ENCODE data around the gene ZNF592. TPM values are rescaled to one million over a fixed set of nuclear protein-coding genes. Genes with fewer than 3 reads are reported as not detected.
A peak's percentile ranks its signal among the peaks of the same experiment; 100 is the strongest.
"Not testable (repeated sequence)": the region's sequence is repeated elsewhere in the genome, so short reads cannot be mapped to it uniquely, and the experiment has no call there.

Gene ZNF592
- polyA plus RNA-seq, 4 donors = 7.6 to 23.5 (median 12.4) TPM

DNA sequence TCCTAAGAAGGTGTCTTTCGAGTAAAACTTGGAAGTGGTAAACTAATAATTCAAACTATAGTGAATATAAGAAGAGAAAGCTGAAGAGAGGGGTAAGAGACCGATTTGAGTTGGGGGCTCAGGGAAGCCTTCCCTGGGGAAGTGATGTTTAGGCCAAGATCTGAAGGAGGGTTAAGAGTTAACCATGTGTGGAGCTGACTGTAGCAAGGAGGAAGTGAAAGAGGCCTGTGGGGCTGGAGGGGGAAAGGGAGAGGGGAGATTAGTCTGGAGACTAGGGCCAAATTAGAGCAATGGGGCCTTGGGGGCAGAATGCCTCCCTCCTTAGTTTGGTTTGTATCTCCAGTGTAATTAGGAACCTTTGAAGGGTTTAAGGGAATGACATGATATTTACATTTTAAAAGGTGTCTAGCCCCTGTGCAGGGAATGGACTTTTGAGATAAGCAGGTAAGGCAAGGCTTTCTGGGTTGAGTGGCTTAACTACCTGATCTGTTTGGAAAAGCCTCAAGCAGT lies 2.2 kb downstream of the ZNF592 start:
- peak overlapping the region in 2 of 3 donors; percentile 17 to 61 for H3K27ac ChIP-seq (ENCODE audit: low read depth in 1 of 3, low read length in 2 of 3)
- H3K9me3 ChIP-seq (ENCODE audit: control insufficient read depth in 2 of 2, insufficient read depth in 1 of 2, low read depth in 1 of 2, low read length in 1 of 2) = no peaks in the 10 kb centered on the region
- peaks cover 0 to 5% (median 0%) of the 10 kb centered on the region in 3 donors for H3K36me3 ChIP-seq (ENCODE audit: control insufficient read depth in 3 of 3, insufficient read depth in 2 of 3, low read depth in 1 of 3, low read length in 3 of 3)
- no peaks in the 10 kb centered on the region for H3K27me3 ChIP-seq (ENCODE audit: control insufficient read depth in 3 of 3, insufficient read depth in 3 of 3, low read length in 3 of 3)
- H3K4me3 ChIP-seq (ENCODE audit: low read depth in 1 of 3, low read length in 3 of 3) = peak overlapping the region in 2 of 3 donors; percentile 87 to 91
- DNase-seq = peak in 1 of 2 donors; percentile 48
- 13 to 23% (median 14%) methylated on average over 2 of the region's 2 CpGs for WGBS, 3 donors
- FAIRE-seq = no peak
- peaks cover 7 to 60% (median 27%) of the 10 kb centered on the region in 3 donors for H3K4me1 ChIP-seq (ENCODE audit: control insufficient read depth in 3 of 3, insufficient read depth in 2 of 3, low read depth in 1 of 3, low read length in 2 of 3)

DNA sequence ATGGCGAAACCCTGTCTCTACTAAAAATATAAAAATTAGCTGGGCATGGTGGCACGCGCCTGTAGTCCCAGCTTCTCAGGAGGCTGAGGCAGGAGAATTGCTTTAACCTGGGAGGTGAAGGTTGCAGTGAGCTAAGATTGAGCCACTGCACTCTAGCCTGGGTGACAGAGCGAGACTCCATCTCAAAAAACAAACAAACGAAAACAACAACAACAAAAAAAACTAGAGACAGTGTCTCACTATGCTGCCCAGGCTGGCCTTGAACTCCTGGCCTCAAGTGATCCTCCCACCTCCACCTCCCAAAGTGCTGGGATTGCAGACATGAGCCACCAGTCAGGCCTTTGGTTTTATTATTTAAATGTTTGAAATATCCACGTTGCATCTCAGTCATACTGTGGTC lies 3.3 kb downstream of the ZNF592 start:
- not testable (repeated sequence) for DNase-seq; H3K27me3 ChIP-seq (ENCODE audit: control insufficient read depth in 3 of 3, insufficient read depth in 3 of 3, low read length in 3 of 3)
- WGBS, 3 donors = 80 to 87% (median 85%) methylated on average over 6 of the region's 6 CpGs

DNA sequence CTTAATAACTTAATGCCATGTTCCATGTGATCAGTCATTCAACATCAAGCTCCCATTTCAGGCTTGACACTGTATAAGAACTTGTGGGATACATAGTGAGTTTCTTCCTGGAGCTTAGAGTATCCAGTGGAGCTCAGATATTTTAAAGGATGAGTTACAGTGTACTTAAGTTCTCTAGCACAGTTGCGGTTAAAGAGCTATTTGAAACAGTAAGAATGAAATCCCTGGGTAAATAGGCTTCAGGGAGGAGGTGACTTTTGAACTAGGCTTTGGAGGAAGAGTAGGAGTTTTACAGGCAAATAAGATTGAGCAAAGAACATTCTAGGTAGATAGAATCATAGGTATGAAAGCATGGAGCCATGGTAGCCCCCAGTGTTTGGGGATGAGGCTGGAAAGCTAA lies 3.8 kb downstream of the ZNF592 start:
- DNase-seq (no peak), FAIRE-seq (no peak)
- Histone ChIP-seq H3K27me3 (ENCODE audit: control insufficient read depth in 3 of 3, insufficient read depth in 3 of 3, low read length in 3 of 3) (no peaks in the 10 kb centered on the region), H3K36me3 (ENCODE audit: control insufficient read depth in 3 of 3, insufficient read depth in 2 of 3, low read depth in 1 of 3, low read length in 3 of 3) (peaks cover 0 to 5% (median 0%) of the 10 kb centered on the region in 3 donors), H3K4me1 (ENCODE audit: control insufficient read depth in 3 of 3, insufficient read depth in 2 of 3, low read depth in 1 of 3, low read length in 2 of 3) (peaks cover 7 to 58% (median 27%) of the 10 kb centered on the region in 3 donors), H3K27ac (ENCODE audit: low read depth in 1 of 3, low read length in 2 of 3) (peak overlapping the region in 1 of 3 donors; percentile 53), H3K9me3 (ENCODE audit: control insufficient read depth in 2 of 2, insufficient read depth in 1 of 2, low read depth in 1 of 2, low read length in 1 of 2) (no peaks in the 10 kb centered on the region), H3K4me3 (ENCODE audit: low read depth in 1 of 3, low read length in 3 of 3) (no peak overlapping the region)
- WGBS, 3 donors = 89 to 94% (median 93%) methylated on average over 1 of the region's 1 CpG

More for the DNA sequence above, 3.3 kb downstream of the ZNF592 start:
- not testable (repeated sequence) for H3K4me3 ChIP-seq (ENCODE audit: low read depth in 1 of 3, low read length in 3 of 3); H3K27ac ChIP-seq (ENCODE audit: low read depth in 1 of 3, low read length in 2 of 3); H3K36me3 ChIP-seq (ENCODE audit: control insufficient read depth in 3 of 3, insufficient read depth in 2 of 3, low read depth in 1 of 3, low read length in 3 of 3); H3K9me3 ChIP-seq (ENCODE audit: control insufficient read depth in 2 of 2, insufficient read depth in 1 of 2, low read depth in 1 of 2, low read length in 1 of 2); FAIRE-seq
- H3K4me1 ChIP-seq (ENCODE audit: control insufficient read depth in 3 of 3, insufficient read depth in 2 of 3, low read depth in 1 of 3, low read length in 2 of 3) = peaks cover 7 to 61% (median 27%) of the 10 kb centered on the region in 3 donors

DNA sequence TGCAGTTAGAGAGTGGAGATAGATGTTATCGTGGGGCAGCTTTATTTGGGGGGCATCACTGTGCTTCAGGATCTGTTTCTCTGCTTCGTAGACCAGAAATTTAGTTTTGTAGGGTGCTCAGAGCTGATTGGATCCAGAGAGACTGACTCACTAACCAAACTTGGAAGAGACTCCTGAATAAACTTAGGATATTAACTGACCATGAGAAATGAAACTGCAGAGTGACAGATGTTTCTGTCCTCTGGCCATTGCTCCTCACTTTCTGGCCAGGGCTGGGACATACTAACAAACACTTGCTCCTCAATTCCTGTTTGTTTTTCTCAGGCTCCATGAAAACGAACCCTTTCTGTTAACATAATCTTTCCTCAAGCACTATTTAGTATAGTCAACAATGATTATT lies 4.3 kb downstream of the ZNF592 start:
- WGBS, 3 donors = 44 to 51% (median 47%) methylated on average over 3 of the region's 3 CpGs

DNA sequence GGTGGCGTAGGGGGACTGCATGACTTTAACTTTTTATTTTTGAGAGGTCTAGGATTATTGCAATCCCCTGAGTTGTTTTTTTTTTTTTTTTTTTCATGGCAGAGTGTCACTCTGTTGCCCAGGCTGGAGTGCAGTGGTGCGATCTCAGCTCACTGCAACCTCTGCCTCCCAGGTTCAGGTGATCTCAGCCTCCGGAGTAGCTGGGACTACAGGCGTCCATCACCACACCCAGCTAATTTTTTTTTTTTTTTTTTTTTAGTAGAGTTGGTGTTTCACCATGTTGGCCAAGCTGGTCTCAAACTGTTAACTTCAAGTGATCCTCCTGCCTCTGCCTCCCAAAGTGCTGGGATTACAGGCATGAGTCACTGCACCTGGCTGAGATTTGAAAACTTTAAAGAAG lies 6.5 kb downstream of the ZNF592 start:
- H3K27ac ChIP-seq (ENCODE audit: low read depth in 1 of 3, low read length in 2 of 3); H3K4me3 ChIP-seq (ENCODE audit: low read depth in 1 of 3, low read length in 3 of 3); H3K36me3 ChIP-seq (ENCODE audit: control insufficient read depth in 3 of 3, insufficient read depth in 2 of 3, low read depth in 1 of 3, low read length in 3 of 3); H3K9me3 ChIP-seq (ENCODE audit: control insufficient read depth in 2 of 2, insufficient read depth in 1 of 2, low read depth in 1 of 2, low read length in 1 of 2); FAIRE-seq; H3K27me3 ChIP-seq (ENCODE audit: control insufficient read depth in 3 of 3, insufficient read depth in 3 of 3, low read length in 3 of 3); DNase-seq: not testable (repeated sequence)
- peaks cover 7 to 65% (median 35%) of the 10 kb centered on the region in 3 donors for H3K4me1 ChIP-seq (ENCODE audit: control insufficient read depth in 3 of 3, insufficient read depth in 2 of 3, low read depth in 1 of 3, low read length in 2 of 3)
- WGBS, 3 donors = 45 to 72% (median 48%) methylated on average over 4 of the region's 4 CpGs

More for the DNA sequence above, 4.3 kb downstream of the ZNF592 start:
- Histone ChIP-seq H3K4me1 (ENCODE audit: control insufficient read depth in 3 of 3, insufficient read depth in 2 of 3, low read depth in 1 of 3, low read length in 2 of 3) (peaks cover 7 to 57% (median 27%) of the 10 kb centered on the region in 3 donors), H3K27ac (ENCODE audit: low read depth in 1 of 3, low read length in 2 of 3) (peak overlapping the region in 1 of 3 donors; percentile 53), H3K27me3 (ENCODE audit: control insufficient read depth in 3 of 3, insufficient read depth in 3 of 3, low read length in 3 of 3) (no peaks in the 10 kb centered on the region), H3K9me3 (ENCODE audit: control insufficient read depth in 2 of 2, insufficient read depth in 1 of 2, low read depth in 1 of 2, low read length in 1 of 2) (no peaks in the 10 kb centered on the region), H3K4me3 (ENCODE audit: low read depth in 1 of 3, low read length in 3 of 3) (no peak overlapping the region), H3K36me3 (ENCODE audit: control insufficient read depth in 3 of 3, insufficient read depth in 2 of 3, low read depth in 1 of 3, low read length in 3 of 3) (peaks cover 0 to 5% (median 0%) of the 10 kb centered on the region in 3 donors)
- no peak for FAIRE-seq
- no peak for DNase-seq

DNA sequence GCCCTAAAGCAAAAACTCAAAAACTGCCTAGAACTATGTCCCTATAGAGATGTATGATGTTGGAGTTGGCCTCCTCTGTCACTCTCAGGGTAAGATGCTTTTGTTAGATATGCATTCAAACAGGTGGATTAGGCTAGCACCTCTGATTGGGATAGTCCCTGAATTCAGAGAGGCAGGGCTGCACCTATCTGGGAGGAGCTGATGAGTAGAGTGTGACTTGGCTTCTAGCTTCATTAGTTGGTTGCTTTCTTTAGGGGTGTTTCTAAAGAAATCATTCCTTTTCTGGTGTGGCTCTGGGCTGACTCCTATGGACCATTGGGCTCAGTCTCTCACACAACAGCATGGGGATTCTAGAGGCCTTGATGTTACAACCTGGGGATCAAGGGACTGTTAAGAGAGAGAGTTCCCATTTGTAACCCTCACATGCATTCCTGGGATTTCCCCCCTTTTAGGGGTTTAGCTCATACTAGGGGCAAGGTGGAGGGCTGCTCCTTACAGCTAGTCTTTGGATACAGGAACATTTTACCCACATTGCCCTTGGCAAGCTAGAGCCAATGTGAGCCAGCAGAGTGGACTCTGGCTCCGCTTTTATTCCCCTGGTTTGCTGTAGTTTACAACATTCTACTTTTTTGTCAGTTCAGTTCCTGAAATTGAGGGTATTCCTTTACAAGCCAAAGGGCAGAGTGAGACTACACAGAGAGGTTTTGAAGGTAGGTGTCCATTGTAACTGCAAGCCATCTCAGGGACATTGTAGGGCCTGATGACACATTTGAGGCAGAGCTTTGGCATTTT lies 7.5 kb downstream of the ZNF592 start:
- no peak for FAIRE-seq
- Histone ChIP-seq H3K27me3 (ENCODE audit: control insufficient read depth in 3 of 3, insufficient read depth in 3 of 3, low read length in 3 of 3) (no peaks in the 10 kb centered on the region), H3K36me3 (ENCODE audit: control insufficient read depth in 3 of 3, insufficient read depth in 2 of 3, low read depth in 1 of 3, low read length in 3 of 3) (peaks cover 0 to 3% (median 0%) of the 10 kb centered on the region in 3 donors), H3K4me3 (ENCODE audit: low read depth in 1 of 3, low read length in 3 of 3) (no peak overlapping the region), H3K9me3 (ENCODE audit: control insufficient read depth in 2 of 2, insufficient read depth in 1 of 2, low read depth in 1 of 2, low read length in 1 of 2) (no peaks in the 10 kb centered on the region), H3K4me1 (ENCODE audit: control insufficient read depth in 3 of 3, insufficient read depth in 2 of 3, low read depth in 1 of 3, low read length in 2 of 3) (peaks cover 7 to 59% (median 36%) of the 10 kb centered on the region in 3 donors), H3K27ac (ENCODE audit: low read depth in 1 of 3, low read length in 2 of 3) (peak overlapping the region in 1 of 3 donors; percentile 17)
- DNase-seq = peak in 1 of 2 donors; percentile 36
- WGBS, 3 donors = 65 to 77% (median 77%) methylated on average over 1 of the region's 1 CpG

DNA sequence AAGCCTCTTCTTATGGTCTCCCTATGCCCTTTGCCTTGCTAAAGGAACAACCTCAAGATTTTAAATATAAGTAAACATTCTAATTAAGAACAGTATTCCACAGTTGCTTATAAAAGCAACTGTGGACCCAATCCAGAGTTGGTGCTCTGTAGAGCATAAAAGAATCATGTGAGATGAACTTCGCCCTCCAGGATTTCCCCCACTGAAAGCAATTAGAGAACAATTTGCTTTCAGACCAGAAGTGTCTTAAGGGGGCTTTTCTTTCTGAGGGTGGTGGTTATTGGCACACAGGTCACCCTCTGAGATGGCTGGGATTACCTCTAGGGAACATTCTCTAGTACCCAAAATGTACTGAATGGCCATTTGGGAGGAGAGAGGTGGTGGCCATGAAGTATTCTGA lies 10.6 kb downstream of the ZNF592 start:
- no peaks in the 10 kb centered on the region for H3K9me3 ChIP-seq (ENCODE audit: control insufficient read depth in 2 of 2, insufficient read depth in 1 of 2, low read depth in 1 of 2, low read length in 1 of 2)
- WGBS, 3 donors = 16 to 55% (median 39%) methylated on average over 1 of the region's 1 CpG
- H3K27me3 ChIP-seq (ENCODE audit: control insufficient read depth in 3 of 3, insufficient read depth in 3 of 3, low read length in 3 of 3) = no peaks in the 10 kb centered on the region
- peaks cover 14 to 57% (median 33%) of the 10 kb centered on the region in 3 donors for H3K4me1 ChIP-seq (ENCODE audit: control insufficient read depth in 3 of 3, insufficient read depth in 2 of 3, low read depth in 1 of 3, low read length in 2 of 3)
- FAIRE-seq (no peak), DNase-seq (peak in 1 of 2 donors; percentile 62)
- peak overlapping the region in 1 of 3 donors; percentile 21 for H3K27ac ChIP-seq (ENCODE audit: low read depth in 1 of 3, low read length in 2 of 3)
- no peak overlapping the region for H3K4me3 ChIP-seq (ENCODE audit: low read depth in 1 of 3, low read length in 3 of 3)
- peaks cover 0 to 5% (median 0%) of the 10 kb centered on the region in 3 donors for H3K36me3 ChIP-seq (ENCODE audit: control insufficient read depth in 3 of 3, insufficient read depth in 2 of 3, low read depth in 1 of 3, low read length in 3 of 3)

DNA sequence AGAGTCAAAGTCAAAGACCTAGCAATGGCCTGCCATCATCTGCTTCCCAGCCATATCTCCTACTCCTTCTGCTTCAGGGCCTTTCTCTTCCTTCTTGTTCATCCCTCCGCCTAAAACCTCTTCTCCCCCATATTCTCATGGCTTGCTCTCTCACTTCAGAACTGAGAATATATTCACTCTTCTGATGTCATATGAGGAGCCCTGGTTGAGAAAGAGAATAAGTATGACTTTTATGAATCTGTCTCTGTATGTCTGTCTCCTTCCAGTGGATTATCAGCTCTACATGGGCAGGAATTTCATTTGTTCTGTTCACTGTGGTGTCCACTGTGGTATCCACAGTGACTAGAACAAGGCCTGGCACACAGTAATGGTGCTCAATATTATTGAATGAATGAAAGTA lies 11.8 kb downstream of the ZNF592 start:
- peaks cover 11 to 50% (median 31%) of the 10 kb centered on the region in 3 donors for H3K4me1 ChIP-seq (ENCODE audit: control insufficient read depth in 3 of 3, insufficient read depth in 2 of 3, low read depth in 1 of 3, low read length in 2 of 3)
- DNase-seq (no peak), FAIRE-seq (no peak)
- H3K27ac ChIP-seq (ENCODE audit: low read depth in 1 of 3, low read length in 2 of 3) = no peak overlapping the region
- H3K27me3 ChIP-seq (ENCODE audit: control insufficient read depth in 3 of 3, insufficient read depth in 3 of 3, low read length in 3 of 3) = no peaks in the 10 kb centered on the region
- H3K4me3 ChIP-seq (ENCODE audit: low read depth in 1 of 3, low read length in 3 of 3) = no peak overlapping the region
- no peaks in the 10 kb centered on the region for H3K9me3 ChIP-seq (ENCODE audit: control insufficient read depth in 2 of 2, insufficient read depth in 1 of 2, low read depth in 1 of 2, low read length in 1 of 2)
- H3K36me3 ChIP-seq (ENCODE audit: control insufficient read depth in 3 of 3, insufficient read depth in 2 of 3, low read depth in 1 of 3, low read length in 3 of 3) = peaks cover under 1 to 2% (median 2%) of the 10 kb centered on the region in 3 donors
- 73 to 93% (median 90%) methylated on average over 1 of the region's 1 CpG for WGBS, 3 donors

Data from small intestine (tissue), 7 donors.